H1 (cell line): ENCODE data around the gene SH3PXD2B. TPM values are rescaled to one million over a fixed set of nuclear protein-coding genes. Genes with fewer than 3 reads are reported as not detected.

Experiments
- CTCF ChIA-PET: fragments of 300-600 bp; sonication (Branson Sonifier 250); formaldehyde crosslinking; loops from one replicate; lab custom pipeline; 2021; ENCODE audit not compliant: partially characterized antibody; lab: Charles Lee
- POLR2A ChIA-PET: fragments of 300-600 bp; sonication (Branson Sonifier 250); formaldehyde crosslinking; loops from one replicate; lab custom pipeline; 2021; ENCODE audit warnings: inconsistent platforms; ENCODE audit not compliant: partially characterized antibody; lab: Charles Lee
- DNase-seq, 2 experiments: peaks; one replicate each; pipeline versions ENCODE4 v3.0.0 to v3.0.0-alpha.2; 2010 to 2022; ENCODE audit warnings: low spot score in 2 of 2, low read depth in 1 of 2, mixed read lengths in 1 of 2
- FAIRE-seq: peaks from 2 replicates; lab custom pipeline; 2011; peaks lifted over from hg19 to GRCh38; lab: Jason Lieb, UNC
- H2AFZ ChIP-seq: 2 replicates; pipeline ENCODE4 v1.8.1; 2012; ENCODE audit warnings: low read length, inconsistent platforms
- H2AK5ac ChIP-seq: 2 replicates; pipeline ENCODE4 v1.6.1; 2013; ENCODE audit warnings: low read depth, low read length
- H2BK120ac ChIP-seq: replicated peaks from 2 replicates; pipeline ENCODE3; 2013; ENCODE audit warnings: low read depth, low read length, inconsistent platforms
- H2BK12ac ChIP-seq: 2 replicates; pipeline ENCODE4 v1.6.1; 2013; ENCODE audit warnings: low read depth, low read length
- H2BK15ac ChIP-seq: 2 replicates; pipeline ENCODE4 v1.6.1; 2013; ENCODE audit warnings: low read length
- H2BK20ac ChIP-seq: 2 replicates; pipeline ENCODE4 v1.6.1; 2013; ENCODE audit warnings: low read length
- H2BK5ac ChIP-seq: 2 replicates; pipeline ENCODE4 v1.6.1; 2013; ENCODE audit warnings: low read depth, low read length
- H3K14ac ChIP-seq: 2 replicates; pipeline ENCODE4 v1.6.1; 2013; ENCODE audit warnings: inconsistent platforms; ENCODE audit not compliant: insufficient read length
- H3K18ac ChIP-seq: 2 replicates; pipeline ENCODE4 v1.6.1; 2013; ENCODE audit warnings: low read length; ENCODE audit errors: extremely low read depth
- H3K23ac ChIP-seq: 2 replicates; pipeline ENCODE4 v1.6.1; 2013; ENCODE audit warnings: inconsistent platforms; ENCODE audit not compliant: insufficient read length
- H3K23me2 ChIP-seq: 2 replicates; pipeline ENCODE4 v1.6.1; 2013; ENCODE audit warnings: low read depth, low read length
- H3K27ac ChIP-seq: 2 replicates; pipeline ENCODE4 v1.6.1; 2011; ENCODE audit warnings: low read depth, low read length, inconsistent platforms
- H3K27me3 ChIP-seq, 4 experiments: replicated peaks in 1 of 4; 1 replicate in 1 of 4; 2 replicates in 3 of 4; pipeline versions ENCODE4 v1.6.1 to v1.8.1; 2011 to 2013; ENCODE audit warnings: low read length in 3 of 4, mild to moderate bottlenecking in 3 of 4, inconsistent platforms in 2 of 4, mixed read lengths in 2 of 4, moderate library complexity in 1 of 4; ENCODE audit not compliant: control insufficient read depth in 3 of 4, insufficient read depth in 3 of 4; ENCODE audit errors: extremely low read depth in 1 of 4
- H3K36me3 ChIP-seq, 4 experiments: 2 replicates each; pipeline versions ENCODE4 v1.6.1 to v1.8.1; 2011 to 2013; ENCODE audit warnings: mild to moderate bottlenecking in 4 of 4, low read length in 3 of 4, moderate library complexity in 2 of 4, control low read depth in 1 of 4, inconsistent platforms in 1 of 4; ENCODE audit not compliant: insufficient read depth in 4 of 4, control insufficient read depth in 2 of 4
- H3K4ac ChIP-seq: replicated peaks from 2 replicates; pipeline ENCODE3; 2013; ENCODE audit warnings: low read length, low read depth, mixed read lengths, inconsistent platforms; ENCODE audit not compliant: insufficient read length
- H3K4me1 ChIP-seq, 4 experiments: replicated peaks in 1 of 4; 1 replicate in 1 of 4; 2 replicates in 3 of 4; pipeline versions ENCODE4 v1.6.1 to v1.8.1; 2011 to 2013; ENCODE audit warnings: low read length in 3 of 4, inconsistent platforms in 2 of 4, mixed read lengths in 1 of 4; ENCODE audit not compliant: insufficient read depth in 4 of 4, control insufficient read depth in 3 of 4
- H3K4me2 ChIP-seq, 2 experiments: 2 replicates each; pipeline versions ENCODE4 v1.6.1 to v1.8.1; 2011 to 2013; ENCODE audit warnings: low read depth in 2 of 2, low read length in 2 of 2, control low read depth in 1 of 2, inconsistent platforms in 1 of 2, mild to moderate bottlenecking in 1 of 2; ENCODE audit not compliant: insufficient read depth in 1 of 2
- H3K4me3 ChIP-seq, 4 experiments: fragments of 200-600, 300-600 bp in 1 of 4; sonication (generic), shearing (Covaris generic), sonication (Bioruptor Twin) in 1 of 4; 2 replicates each; pipeline versions ENCODE4 v1.5.1 to v1.8.1; 2011 to 2016; ENCODE audit warnings: low read length in 4 of 4, low read depth in 3 of 4, control low read depth in 2 of 4, inconsistent platforms in 2 of 4, mild to moderate bottlenecking in 2 of 4, mixed read lengths in 1 of 4, moderate library complexity in 1 of 4; ENCODE audit not compliant: insufficient read depth in 2 of 4; ENCODE audit errors: extremely low read depth in 1 of 4
- H3K56ac ChIP-seq: replicated peaks from 2 replicates; pipeline ENCODE3; 2013; ENCODE audit warnings: low read depth, mild to moderate bottlenecking, mixed read lengths, low read length, inconsistent platforms; ENCODE audit not compliant: insufficient read length
- H3K79me1 ChIP-seq: 2 replicates; pipeline ENCODE4 v1.6.1; 2013; ENCODE audit warnings: low read depth, low read length, control low read depth
- H3K79me2 ChIP-seq, 2 experiments: 2 replicates each; pipeline versions ENCODE4 v1.6.1 to v1.8.1; 2012 to 2013; ENCODE audit warnings: low read length in 2 of 2, mild to moderate bottlenecking in 2 of 2, inconsistent platforms in 1 of 2; ENCODE audit not compliant: insufficient read depth in 2 of 2, control insufficient read depth in 1 of 2
- H3K9ac ChIP-seq, 4 experiments: replicated peaks in 1 of 4; 1 replicate in 1 of 4; 2 replicates in 3 of 4; pipeline versions ENCODE4 v1.6.1 to v1.8.1; 2011 to 2013; ENCODE audit warnings: low read depth in 3 of 4, low read length in 3 of 4, control low read depth in 2 of 4, mild to moderate bottlenecking in 2 of 4, moderate library complexity in 2 of 4, inconsistent platforms in 1 of 4; ENCODE audit errors: extremely low read depth in 1 of 4
- H3K9me3 ChIP-seq, 2 experiments: 2 replicates each; pipeline versions ENCODE4 v1.6.1 to v1.8.1; 2012 to 2013; ENCODE audit warnings: mild to moderate bottlenecking in 2 of 2, moderate library complexity in 2 of 2, control low read depth in 1 of 2, inconsistent platforms in 1 of 2, low read depth in 1 of 2, low read length in 1 of 2, mixed read lengths in 1 of 2; ENCODE audit not compliant: insufficient read depth in 2 of 2
- H4K20me1 ChIP-seq, 2 experiments: replicated peaks in 1 of 2; 2 replicates each; pipeline versions ENCODE3 to v1.8.1; 2011 to 2013; ENCODE audit warnings: inconsistent platforms in 2 of 2, low read length in 2 of 2, mild to moderate bottlenecking in 1 of 2; ENCODE audit not compliant: insufficient read depth in 2 of 2, control insufficient read depth in 1 of 2
- H4K5ac ChIP-seq: 2 replicates; pipeline ENCODE4 v1.6.1; 2013; ENCODE audit warnings: low read length, low read depth, mixed read lengths, inconsistent platforms; ENCODE audit not compliant: insufficient read length
- H4K8ac ChIP-seq: 2 replicates; pipeline ENCODE4 v1.8.0; 2013; ENCODE audit warnings: mild to moderate bottlenecking, moderate library complexity, low read length, inconsistent platforms; ENCODE audit not compliant: insufficient read depth; ENCODE audit errors: extremely low read depth
- H4K91ac ChIP-seq: replicated peaks from 2 replicates; pipeline ENCODE3; 2013; ENCODE audit warnings: low read length, mixed read lengths, inconsistent platforms; ENCODE audit not compliant: insufficient read length
- CEBPB ChIP-seq: IDR thresholded peaks from 2 replicates; pipeline ENCODE4 v1.6.1; 2012; ENCODE audit warnings: low read depth, low read length
- E2F6 ChIP-seq: IDR thresholded peaks from 2 replicates; pipeline ENCODE4 v1.6.1; 2012; ENCODE audit warnings: inconsistent platforms
- GTF2F1 ChIP-seq: IDR thresholded peaks from 2 replicates; pipeline ENCODE4 v1.6.1; 2012; ENCODE audit warnings: low read depth, low read length, improper control_type of control experiment, borderline replicate concordance
- MAFK ChIP-seq: IDR thresholded peaks from 2 replicates; pipeline ENCODE4 v1.6.1; 2012; ENCODE audit warnings: low read depth, mild to moderate bottlenecking, improper control_type of control experiment, low read length
- POLR2AphosphoS5 ChIP-seq: IDR thresholded peaks from 2 replicates; pipeline ENCODE4 v1.6.1; 2011; ENCODE audit warnings: low read depth, low read length
- SAP30 ChIP-seq: fragments of 300-600 bp; sonication (generic); IDR thresholded peaks from 2 replicates; pipeline ENCODE4 v1.7.1; 2012; ENCODE audit warnings: low read length, moderate library complexity, mild to moderate bottlenecking, inconsistent platforms; ENCODE audit not compliant: insufficient read depth, insufficient replicate concordance
- SIX5 ChIP-seq: IDR thresholded peaks from 2 replicates; pipeline ENCODE4 v1.6.1; 2011; ENCODE audit warnings: mild to moderate bottlenecking, low read depth, low read length
- SP1 ChIP-seq: IDR thresholded peaks from 2 replicates; pipeline ENCODE4 v1.6.1; 2011; ENCODE audit warnings: low read depth, low read length
- SP2 ChIP-seq: IDR thresholded peaks from 2 replicates; pipeline ENCODE4 v1.6.1; 2012; ENCODE audit warnings: mild to moderate bottlenecking, low read length, inconsistent platforms
- WGBS, 2 experiments: shearing (Covaris generic) in 1 of 2; methylation state at CpG; one replicate each; pipeline versions ENCODE4 v1.1.6 to v1.1.7; 2013 to 2015; ENCODE audit warnings: low lambda C conversion rate in 2 of 2, mixed read lengths in 2 of 2, inconsistent platforms in 1 of 2, low coverage in 1 of 2, missing lambda C conversion rate in 1 of 2; ENCODE audit not compliant: insufficient replicate concordance in 2 of 2, insufficient coverage in 1 of 2, insufficient read length in 1 of 2; ENCODE audit errors: extremely low coverage in 1 of 2, missing lambda C conversion rate in 1 of 2; 5-methylcytosine and 5-hydroxymethylcytosine counted together
- polyA plus RNA-seq, 7 experiments: library from polyadenylated mRNA; depleted of rRNA in 3 of 7; stranded (reverse) in 5 of 7; unstranded in 2 of 7; fragments of >200 nt in 5 of 7; fragments of 200-250 nt in 2 of 7; gene quantifications; 1 replicate in 5 of 7; 2 replicates in 1 of 7; 4 replicates in 1 of 7; pipeline versions ENCODE4 v1.2.1 to v1.2.3, GENCODE V29; 2011 to 2013; ENCODE audit warnings: missing spikeins in 2 of 7, mixed read lengths in 2 of 7
- total RNA-seq: library from RNA; stranded (reverse); fragmentation: NEBNext Ultra II Directional; extraction: Animal tissue kit (Norgen Biotek cat#: 25700); gene quantifications from 2 replicates; pipeline ENCODE4 v1.2.1, GENCODE V29; 2021

SH3PXD2B gene
- total and polyA plus RNA-seq, 2 of the 8 experiments (the other 6 are each of a cell fraction or from before 2014, with no cell fraction given): 32.9 to 72.9 TPM

GRCh38 chr5:172278356-172278755, 176.0 kb downstream of the SH3PXD2B start:
- no peak overlapping the region for H2BK120ac ChIP-seq
- no peaks in the 10 kb centered on the region for H3K27me3 ChIP-seq
- no peaks in the 10 kb centered on the region for H3K9me3 ChIP-seq
- H2BK20ac ChIP-seq: no peak overlapping the region
- H3K56ac ChIP-seq: no peak overlapping the region
- no peak overlapping the region for H3K4me3 ChIP-seq
- no peak overlapping the region for H3K18ac ChIP-seq
- POLR2A ChIA-PET: interaction anchor here (0.8 to 1.2 kb wide), 2 partner anchors 12 to 208 kb away, joined by 3 to 5 read pairs; no protein-coding TSS in a partner anchor
- WGBS, 2 experiments: 94% methylated on average over 9 of the region's 9 CpGs; no CpG with 5 or more reads in 1 of the 2 experiments
- no peaks in the 10 kb centered on the region for H3K23me2 ChIP-seq
- H2BK12ac ChIP-seq: no peak overlapping the region
- H3K27ac ChIP-seq: no peak overlapping the region
- no peak overlapping the region for H2BK15ac ChIP-seq
- FAIRE-seq (no peak), DNase-seq (no peak)
- no peaks in the 10 kb centered on the region for H3K36me3 ChIP-seq
- H3K9ac ChIP-seq: no peak overlapping the region
- H3K4ac ChIP-seq: no peak overlapping the region
- peaks cover 50 to 95% of the 10 kb centered on the region in 2 experiments for H3K79me2 ChIP-seq
- no peak overlapping the region for H2BK5ac ChIP-seq
- H2AFZ ChIP-seq: no peak overlapping the region
- H3K14ac ChIP-seq: no peak overlapping the region
- H2AK5ac ChIP-seq: no peak overlapping the region
- H3K4me1 ChIP-seq: peaks cover 0 to 8% (median 0%) of the 10 kb centered on the region in 4 experiments; a peak in 4 of 7 replicates
- H4K20me1 ChIP-seq: peaks cover 8 to 20% of the 10 kb centered on the region in 2 experiments
- H3K23ac ChIP-seq: no peak overlapping the region
- H4K5ac ChIP-seq: no peak overlapping the region
- H4K8ac ChIP-seq: no peak overlapping the region
- no peak overlapping the region for H4K91ac ChIP-seq
- CTCF ChIA-PET: interaction anchor here (0.6 to 0.7 kb wide), 4 partner anchors 9 to 1365 kb away, joined by 3 to 4 read pairs (median 3); no protein-coding TSS in a partner anchor
- no peak overlapping the region for H3K4me2 ChIP-seq
- peaks cover 2% of the 10 kb centered on the region; the same call in 1 of the 2 replicates for H3K79me1 ChIP-seq
- no peak for TF ChIP-seq GTF2F1
- no peak for TF ChIP-seq POLR2AphosphoS5
- no peak for TF ChIP-seq SAP30
- no peak for TF ChIP-seq SP1
- no peak for TF ChIP-seq CEBPB
- no peak for TF ChIP-seq MAFK
- TF ChIP-seq E2F6: no peak
- no peak for TF ChIP-seq SP2
- no peak for TF ChIP-seq SIX5
